GM12865 (cell line): ENCODE results near the gene IFITM1.

Experiments
- DNase-seq: peaks from one replicate; pipeline ENCODE4 v3.0.0; 2010; ENCODE audit warnings: low read depth
- H3K4me3 ChIP-seq: 2 replicates; pipeline ENCODE4 v1.5.1; 2011; ENCODE audit warnings: mild to moderate bottlenecking, low read depth, low read length, control low read depth
- TF ChIP-seq, protein P1 (sequence below): IDR thresholded peaks from 2 replicates; pipeline ENCODE4 v1.5.1; 2011; ENCODE audit warnings: low read length, control low read depth, low read depth, inconsistent platforms; ENCODE audit not compliant: insufficient read depth; ENCODE audit errors: missing control alignments

IFITM1 gene

DNA sequence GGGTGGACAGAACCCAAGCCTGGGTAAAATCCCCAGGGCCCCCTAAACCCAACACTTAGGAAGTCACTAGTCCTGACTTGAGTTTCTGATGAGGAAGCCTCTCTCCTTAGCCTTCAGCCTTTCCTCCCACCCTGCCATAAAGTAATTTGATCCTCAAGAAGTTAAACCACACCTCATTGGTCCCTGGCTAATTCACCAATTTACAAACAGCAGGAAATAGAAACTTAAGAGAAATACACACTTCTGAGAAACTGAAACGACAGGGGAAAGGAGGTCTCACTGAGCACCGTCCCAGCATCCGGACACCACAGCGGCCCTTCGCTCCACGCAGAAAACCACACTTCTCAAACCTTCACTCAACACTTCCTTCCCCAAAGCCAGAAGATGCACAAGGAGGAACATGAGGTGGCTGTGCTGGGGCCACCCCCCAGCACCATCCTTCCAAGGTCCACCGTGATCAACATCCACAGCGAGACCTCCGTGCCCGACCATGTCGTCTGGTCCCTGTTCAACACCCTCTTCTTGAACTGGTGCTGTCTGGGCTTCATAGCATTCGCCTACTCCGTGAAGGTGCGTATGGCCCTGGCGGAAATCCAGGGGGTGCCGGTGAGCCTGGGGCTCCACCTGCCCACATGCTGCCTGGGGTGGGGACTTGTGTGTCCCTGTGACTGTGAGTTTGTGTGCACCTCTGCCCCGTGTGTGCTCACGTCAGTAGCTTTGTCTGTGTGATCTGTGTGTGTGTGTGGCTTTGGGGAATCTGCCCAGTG is at the start of gene IFITM1:
Gene IFITM1 (plus strand): TSS at position 254 of the 767 bp plus-strand sequence. CDS start 131 bp downstream, at position 385.
- H3K4me3 ChIP-seq, result peak within 1 kb of the TSS; percentile 74
- TF ChIP-seq, protein P1, sequence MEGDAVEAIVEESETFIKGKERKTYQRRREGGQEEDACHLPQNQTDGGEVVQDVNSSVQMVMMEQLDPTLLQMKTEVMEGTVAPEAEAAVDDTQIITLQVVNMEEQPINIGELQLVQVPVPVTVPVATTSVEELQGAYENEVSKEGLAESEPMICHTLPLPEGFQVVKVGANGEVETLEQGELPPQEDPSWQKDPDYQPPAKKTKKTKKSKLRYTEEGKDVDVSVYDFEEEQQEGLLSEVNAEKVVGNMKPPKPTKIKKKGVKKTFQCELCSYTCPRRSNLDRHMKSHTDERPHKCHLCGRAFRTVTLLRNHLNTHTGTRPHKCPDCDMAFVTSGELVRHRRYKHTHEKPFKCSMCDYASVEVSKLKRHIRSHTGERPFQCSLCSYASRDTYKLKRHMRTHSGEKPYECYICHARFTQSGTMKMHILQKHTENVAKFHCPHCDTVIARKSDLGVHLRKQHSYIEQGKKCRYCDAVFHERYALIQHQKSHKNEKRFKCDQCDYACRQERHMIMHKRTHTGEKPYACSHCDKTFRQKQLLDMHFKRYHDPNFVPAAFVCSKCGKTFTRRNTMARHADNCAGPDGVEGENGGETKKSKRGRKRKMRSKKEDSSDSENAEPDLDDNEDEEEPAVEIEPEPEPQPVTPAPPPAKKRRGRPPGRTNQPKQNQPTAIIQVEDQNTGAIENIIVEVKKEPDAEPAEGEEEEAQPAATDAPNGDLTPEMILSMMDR, result no peak
- DNase-seq, result peak; percentile 94

- TF ChIP-seq, protein P1, result no peak
- no peak for DNase-seq
- H3K4me3 ChIP-seq, result peak overlapping the region; percentile 26; the same call in 1 of the 2 replicates
Observed at GRCh38 chr11:266676-267439, 47.0 kb upstream of the IFITM1 start.

DNA sequence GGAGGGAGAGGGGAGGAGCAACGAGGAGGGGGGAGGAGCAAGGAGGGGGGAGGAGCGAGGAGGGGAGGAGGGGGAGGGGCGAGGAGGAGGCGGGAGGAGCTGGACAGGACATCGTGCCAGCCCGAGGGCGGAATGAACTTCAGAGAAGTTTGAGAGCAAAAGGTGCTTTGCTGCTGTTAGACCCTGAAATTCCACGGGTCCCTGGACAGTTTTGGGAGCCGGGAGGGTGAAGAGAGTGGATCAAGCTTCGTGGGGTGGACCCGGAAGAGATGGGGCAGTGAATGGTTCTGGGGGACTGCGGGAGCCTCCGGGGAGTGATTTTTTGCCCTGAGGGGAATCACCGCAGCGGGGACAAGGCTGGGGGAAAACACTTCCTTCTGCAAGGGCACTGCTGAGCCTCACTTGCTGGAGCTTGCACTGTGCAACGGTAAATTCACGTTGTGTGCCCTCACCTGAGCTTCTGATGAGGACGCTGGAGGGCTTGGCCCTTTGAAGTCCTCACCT is 46.3 kb upstream of the IFITM1 start:
- TF ChIP-seq, protein P1, result no peak
- H3K4me3 ChIP-seq, result peak overlapping the region; percentile 95
- DNase-seq, result peak; percentile 85

DNA sequence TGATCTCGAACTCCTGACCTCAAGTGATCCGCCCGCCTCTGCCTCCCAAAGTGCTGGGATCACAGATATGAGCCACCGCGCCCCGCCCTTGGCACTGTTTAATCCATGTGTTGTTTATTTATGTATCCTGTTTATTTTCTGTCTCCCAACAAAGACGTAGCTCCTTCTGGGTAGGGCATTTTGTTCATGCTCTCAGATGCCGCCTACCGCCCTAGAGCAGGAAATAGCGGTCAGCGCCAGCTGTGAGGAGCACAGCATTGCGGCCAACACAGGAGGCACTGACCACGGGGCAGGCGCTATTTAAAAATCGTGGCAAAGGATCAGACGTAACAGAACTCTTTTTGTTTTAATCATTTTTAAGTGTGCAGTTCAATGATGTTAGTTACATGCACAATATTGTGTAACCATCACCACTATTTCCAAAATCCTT is 45.1 kb upstream of the IFITM1 start:
- peak overlapping the region; percentile 95 for H3K4me3 ChIP-seq

DNA sequence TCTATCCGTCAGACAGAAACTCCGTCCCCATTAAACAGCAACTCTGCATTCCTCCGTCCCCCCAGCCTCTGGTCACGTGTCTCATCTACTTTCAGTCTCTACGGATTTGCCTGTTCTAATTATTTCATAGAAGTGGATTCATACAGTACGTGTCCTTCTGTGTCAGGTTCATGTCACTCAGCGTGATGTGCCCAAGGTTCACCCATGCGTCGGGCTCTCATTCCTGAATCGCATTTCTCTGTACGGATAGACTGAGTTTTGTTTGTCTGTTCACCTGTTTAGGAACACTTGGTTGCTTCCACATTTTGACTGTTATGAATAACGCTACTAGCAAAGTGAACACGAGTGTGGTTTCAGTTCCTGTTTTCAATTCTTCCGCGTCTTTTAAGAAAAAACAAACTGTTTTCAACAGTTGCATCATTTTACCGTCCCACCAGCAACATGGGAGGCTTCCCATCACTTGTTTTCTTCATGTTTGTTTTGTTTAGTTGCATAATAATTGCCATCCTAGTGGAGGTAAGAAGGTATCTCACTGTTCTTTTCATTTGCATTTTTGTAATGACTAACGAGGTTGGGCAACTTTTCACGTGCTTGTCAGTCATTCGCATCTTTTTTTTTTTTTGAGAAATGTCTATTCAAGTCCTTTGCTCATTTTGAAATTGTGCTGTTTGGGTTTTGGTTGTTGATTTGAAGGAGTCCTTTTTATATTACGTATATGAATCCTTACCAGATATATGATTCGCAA is 44.5 kb upstream of the IFITM1 start:
- H3K4me3 ChIP-seq, result peak overlapping the region; percentile 95
- TF ChIP-seq, protein P1, result no peak
- DNase-seq, result peak; percentile 96

More for the DNA sequence above, 45.1 kb upstream of the IFITM1 start:
- peak; percentile 91 for DNase-seq

DNA sequence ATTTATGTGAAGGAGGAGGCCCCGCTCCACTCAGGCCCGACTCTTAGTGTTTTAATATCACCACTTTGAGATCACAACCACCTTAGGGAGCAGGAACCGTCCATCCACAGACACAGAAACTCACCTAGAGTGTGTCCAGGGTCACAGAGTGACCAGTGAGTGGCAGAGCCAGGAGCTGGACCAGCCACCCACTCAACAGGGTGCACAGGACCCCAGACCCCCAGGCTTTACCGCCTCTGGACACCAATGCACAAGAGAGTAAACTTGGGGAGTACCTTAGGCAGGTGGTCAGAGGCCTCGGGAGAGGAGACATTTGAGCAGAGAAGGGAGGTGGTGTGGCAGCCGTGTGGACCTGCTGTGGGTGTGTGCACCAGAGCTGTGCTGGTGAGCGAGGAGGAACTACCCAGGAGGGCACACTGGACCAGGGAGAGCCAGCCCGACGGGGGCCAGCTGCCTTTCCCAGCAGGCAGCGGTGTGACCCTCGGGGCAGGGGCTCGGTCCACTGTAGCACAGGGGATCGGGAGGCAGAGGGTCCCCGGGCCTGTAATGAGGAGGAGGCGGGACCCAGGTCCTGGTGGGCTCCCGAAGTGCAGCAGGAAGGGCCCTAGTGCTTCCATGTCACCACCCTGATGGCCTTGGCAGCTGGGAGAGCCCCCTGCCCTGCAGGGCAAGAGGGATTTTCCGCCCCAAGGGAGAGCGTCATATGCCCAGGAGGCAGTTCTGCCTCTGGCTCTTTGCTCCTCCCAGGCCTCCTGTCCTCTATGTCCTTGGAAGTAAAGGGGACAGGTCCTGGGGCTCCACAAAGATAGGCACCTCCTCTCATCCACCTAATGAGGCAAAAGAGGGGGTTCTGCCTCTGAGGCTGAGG is 43.2 kb upstream of the IFITM1 start:
- DNase-seq, result no peak
- TF ChIP-seq, protein P1, result no peak
- no peak overlapping the region for H3K4me3 ChIP-seq
